Activated CD4-positive, CD25-positive, alpha-beta regulatory T cell (primary cell): ENCODE measurements around the gene SYMPK.

Experiments
- DNase-seq, 4 experiments: peaks; one replicate each; lab custom pipeline; 2025; lab: John Stamatoyannopoulos, UW

The SYMPK gene

GRCh38 chr19:45781214-45782161 is 81.5 kb downstream of the SYMPK start:
- no peak for DNase-seq

GRCh38 chr19:45780448-45781213 is 82.3 kb downstream of the SYMPK start:
- no peak for DNase-seq

- DNase-seq, result no peak
Observed at GRCh38 chr19:45780146-45780447, 82.8 kb downstream of the SYMPK start.

- DNase-seq, result peak; percentile 58 to 89 (median 76)
Observed at GRCh38 chr19:45779231-45780145, 83.5 kb downstream of the SYMPK start.

GRCh38 chr19:45778010-45778661 is 84.8 kb downstream of the SYMPK start:
- no peak for DNase-seq

GRCh38 chr19:45777395-45777961 is 85.5 kb downstream of the SYMPK start:
- no peak for DNase-seq

- no peak for DNase-seq
Observed at GRCh38 chr19:45774765-45775164, 88.2 kb downstream of the SYMPK start.

GRCh38 chr19:45773384-45773783 is 89.6 kb downstream of the SYMPK start:
- DNase-seq, result no peak

GRCh38 chr19:45772912-45773311 is 90.0 kb downstream of the SYMPK start:
- no peak for DNase-seq

GRCh38 chr19:45772130-45772840 is 90.7 kb downstream of the SYMPK start:
- DNase-seq, result no peak

- DNase-seq, result no peak
Observed at GRCh38 chr19:45771311-45771933, 91.5 kb downstream of the SYMPK start.

GRCh38 chr19:45770192-45771101 is 92.5 kb downstream of the SYMPK start:
- DNase-seq, result peak; percentile 80 to 91 (median 87)

GRCh38 chr19:45769821-45770191 is 93.1 kb downstream of the SYMPK start:
- DNase-seq, result peak in 2 of 4 experiments; percentile 46 to 53

GRCh38 chr19:45768984-45769782 is 93.8 kb downstream of the SYMPK start, which contains the start of gene SIX5:
Gene SIX5 (minus strand): TSS chr19:45769252. CDS start chr19:45768844, 408 bp downstream.
- DNase-seq, result peak; percentile 88 to 92 (median 90)

- DNase-seq, result no peak
Observed at GRCh38 chr19:45768655-45768983, 94.3 kb downstream of the SYMPK start.

GRCh38 chr19:45767881-45768654 is 94.9 kb downstream of the SYMPK start:
- DNase-seq, result no peak

- DNase-seq, result no peak
Observed at GRCh38 chr19:45767410-45767880, 95.5 kb downstream of the SYMPK start.
